HG02870 (cell line): ENCODE data around the gene TEAD2.
A peak's percentile ranks its signal among the peaks of the same experiment; 100 is the strongest.
"Not testable (repeated sequence)": the region's sequence is repeated elsewhere in the genome, so short reads cannot be mapped to it uniquely, and the experiment has no call there.

ENCODE experiments used
- ATAC-seq: cut with Tn5 transposase; IDR thresholded peaks from one replicate; pipeline ENCODE4 v1.9.1; 2021; ENCODE audit warnings: mild to moderate bottlenecking, moderate library complexity; ENCODE audit not compliant: unreplicated experiment

TEAD2 gene

GRCh38 chr19:49333811-49334288 is 28.4 kb downstream of the TEAD2 start:
- ATAC-seq = no peak

GRCh38 chr19:49333418-49333805 is 28.8 kb downstream of the TEAD2 start:
- ATAC-seq = no peak

- ATAC-seq = not testable (repeated sequence)
These were observed 29.4 kb downstream of the TEAD2 start for GRCh38 chr19:49332691-49333417.

GRCh38 chr19:49331616-49332055 is 30.6 kb downstream of the TEAD2 start:
- ATAC-seq = peak; percentile 31

GRCh38 chr19:49331187-49331586 is 31.0 kb downstream of the TEAD2 start:
- not testable (repeated sequence) for ATAC-seq

- ATAC-seq = no peak
These were observed 33.5 kb downstream of the TEAD2 start for GRCh38 chr19:49328741-49329140.

- ATAC-seq = no peak
These were observed 34.2 kb downstream of the TEAD2 start for GRCh38 chr19:49327878-49328544.

GRCh38 chr19:49326165-49326704 is 36.0 kb downstream of the TEAD2 start:
- no peak for ATAC-seq

GRCh38 chr19:49325756-49326155 is 36.5 kb downstream of the TEAD2 start:
- ATAC-seq = not testable (repeated sequence)

GRCh38 chr19:49324801-49325576 is 37.2 kb downstream of the TEAD2 start, which contains the start of gene SLC6A16:
Gene SLC6A16 (minus strand): TSS chr19:49325191. CDS start chr19:49311347, 13,844 bp downstream.
- no peak for ATAC-seq

GRCh38 chr19:49318296-49318695 is 43.9 kb downstream of the TEAD2 start:
- ATAC-seq = no peak

- no peak for ATAC-seq
These were observed 45.9 kb downstream of the TEAD2 start for GRCh38 chr19:49316284-49316683.

- ATAC-seq = no peak
These were observed 47.1 kb downstream of the TEAD2 start for GRCh38 chr19:49315111-49315510.

GRCh38 chr19:49309087-49309486 is 53.1 kb downstream of the TEAD2 start:
- no peak for ATAC-seq

- not testable (repeated sequence) for ATAC-seq
These were observed 55.5 kb downstream of the TEAD2 start for GRCh38 chr19:49306734-49307133.

- no peak for ATAC-seq
These were observed 60.4 kb downstream of the TEAD2 start for GRCh38 chr19:49301866-49302252.

- no peak for ATAC-seq
These were observed 60.9 kb downstream of the TEAD2 start for GRCh38 chr19:49301165-49301865.

GRCh38 chr19:49298653-49299052 is 63.6 kb downstream of the TEAD2 start:
- ATAC-seq = not testable (repeated sequence)

- no peak for ATAC-seq
These were observed 64.8 kb downstream of the TEAD2 start for GRCh38 chr19:49297403-49297802.

- ATAC-seq = no peak
These were observed 66.9 kb downstream of the TEAD2 start for GRCh38 chr19:49295208-49295880.
